ENCODE results near the gene KCNAB2. TPM values are rescaled to one million over a fixed set of nuclear protein-coding genes. Genes with fewer than 3 reads are reported as not detected.

KCNAB2 gene
- polyA plus RNA-seq, 1 of the 3 experiments (the other 2 are of a cell fraction): 7.6 TPM

DNA sequence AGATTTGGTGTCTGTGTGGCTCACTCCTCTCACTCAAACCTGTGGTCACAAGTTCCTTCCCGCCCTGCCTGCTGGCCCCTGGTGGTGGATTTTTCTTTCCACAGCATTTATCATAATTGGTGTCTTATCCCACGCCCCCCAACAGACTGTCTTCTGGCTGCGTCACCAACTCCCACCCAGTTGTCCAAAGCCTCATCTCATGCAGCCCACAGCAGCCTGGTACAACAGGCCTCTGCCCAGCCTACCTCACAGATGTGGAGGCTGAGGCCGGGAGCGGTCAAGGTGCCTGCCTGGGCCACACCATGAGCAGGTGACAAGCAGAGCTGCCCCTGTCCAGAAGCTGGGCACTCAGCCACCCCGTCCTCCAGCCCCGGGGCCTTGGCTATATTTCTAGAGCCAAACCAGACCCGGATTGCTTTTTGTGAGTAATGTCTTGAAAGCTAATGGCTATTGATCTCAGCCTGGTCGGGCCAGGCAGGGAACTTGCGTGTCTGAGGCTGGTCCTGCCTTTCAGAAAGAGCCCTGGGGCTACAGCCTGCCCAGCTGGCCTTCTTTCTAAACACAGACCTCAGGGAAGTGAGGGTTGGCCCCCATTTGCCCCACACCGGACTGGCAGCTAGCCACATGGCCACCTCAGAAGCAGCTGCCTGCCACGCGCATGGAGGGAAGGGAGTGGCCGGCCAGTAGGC is 2.6 kb downstream of the KCNAB2 start:
- no peaks in the 10 kb centered on the region for H3K79me2 ChIP-seq (ENCODE audit: insufficient read depth)
- 38% methylated on average over 11 of the region's 14 CpGs for WGBS (ENCODE audit: low lambda C conversion rate)
- no peaks in the 10 kb centered on the region for H3K9me3 ChIP-seq
- H3K27me3 ChIP-seq (ENCODE audit: insufficient read depth): no peaks in the 10 kb centered on the region
- peaks cover 0 to 43% of the 10 kb centered on the region in 2 experiments; a peak in 1 of 4 replicates for H3K4me1 ChIP-seq (ENCODE audit: control insufficient read depth in 1 of 2, insufficient read depth in 2 of 2, low read depth in 1 of 2, low read length in 1 of 2)
- no peaks in the 10 kb centered on the region for H3K9me2 ChIP-seq
- TF ChIP-seq, protein P1, sequence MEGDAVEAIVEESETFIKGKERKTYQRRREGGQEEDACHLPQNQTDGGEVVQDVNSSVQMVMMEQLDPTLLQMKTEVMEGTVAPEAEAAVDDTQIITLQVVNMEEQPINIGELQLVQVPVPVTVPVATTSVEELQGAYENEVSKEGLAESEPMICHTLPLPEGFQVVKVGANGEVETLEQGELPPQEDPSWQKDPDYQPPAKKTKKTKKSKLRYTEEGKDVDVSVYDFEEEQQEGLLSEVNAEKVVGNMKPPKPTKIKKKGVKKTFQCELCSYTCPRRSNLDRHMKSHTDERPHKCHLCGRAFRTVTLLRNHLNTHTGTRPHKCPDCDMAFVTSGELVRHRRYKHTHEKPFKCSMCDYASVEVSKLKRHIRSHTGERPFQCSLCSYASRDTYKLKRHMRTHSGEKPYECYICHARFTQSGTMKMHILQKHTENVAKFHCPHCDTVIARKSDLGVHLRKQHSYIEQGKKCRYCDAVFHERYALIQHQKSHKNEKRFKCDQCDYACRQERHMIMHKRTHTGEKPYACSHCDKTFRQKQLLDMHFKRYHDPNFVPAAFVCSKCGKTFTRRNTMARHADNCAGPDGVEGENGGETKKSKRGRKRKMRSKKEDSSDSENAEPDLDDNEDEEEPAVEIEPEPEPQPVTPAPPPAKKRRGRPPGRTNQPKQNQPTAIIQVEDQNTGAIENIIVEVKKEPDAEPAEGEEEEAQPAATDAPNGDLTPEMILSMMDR (IDR thresholded peaks at IDR 0.05): 0 out of 2 replicates have a peak, but pooled peaks have one; percentile 7
- TF ChIP-seq, protein P2, sequence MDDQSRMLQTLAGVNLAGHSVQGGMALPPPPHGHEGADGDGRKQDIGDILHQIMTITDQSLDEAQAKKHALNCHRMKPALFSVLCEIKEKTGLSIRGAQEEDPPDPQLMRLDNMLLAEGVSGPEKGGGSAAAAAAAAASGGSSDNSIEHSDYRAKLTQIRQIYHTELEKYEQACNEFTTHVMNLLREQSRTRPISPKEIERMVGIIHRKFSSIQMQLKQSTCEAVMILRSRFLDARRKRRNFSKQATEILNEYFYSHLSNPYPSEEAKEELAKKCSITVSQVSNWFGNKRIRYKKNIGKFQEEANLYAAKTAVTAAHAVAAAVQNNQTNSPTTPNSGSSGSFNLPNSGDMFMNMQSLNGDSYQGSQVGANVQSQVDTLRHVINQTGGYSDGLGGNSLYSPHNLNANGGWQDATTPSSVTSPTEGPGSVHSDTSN (IDR thresholded peaks at IDR 0.05): no peak
- TF ChIP-seq TAF1 (IDR thresholded peaks at IDR 0.05; ENCODE audit: borderline replicate concordance, low read depth, low read length): no peak
- peak in 1 of 2 experiments; percentile 82; a peak in 2 of 4 replicates for TF ChIP-seq EP300 (IDR thresholded peaks at IDR 0.05; ENCODE audit: borderline replicate concordance in 1 of 2, low read depth in 1 of 2, low read length in 1 of 2)
- peak; percentile 86; the same call in 1 of the 2 replicates for TF ChIP-seq MXI1 (IDR thresholded peaks at IDR 0.05; ENCODE audit: low read depth, low read length)
- peak; percentile 63; the same call in 1 of the 2 replicates for TF ChIP-seq FOXJ3 (CRISPR knock-in tag; IDR thresholded peaks at IDR 0.05)
- TF ChIP-seq RAD21 (IDR thresholded peaks at IDR 0.05; ENCODE audit: low read length): no peak
- H3K36me3 ChIP-seq (replicated peaks in 1 of 2; ENCODE audit: control insufficient read depth in 1 of 2, insufficient read depth in 2 of 2, low read length in 1 of 2): no peaks in the 10 kb centered on the region
- no peaks in the 10 kb centered on the region for H3F3A ChIP-seq (replicated peaks; ENCODE audit: insufficient read depth)
- H2AFZ ChIP-seq (ENCODE audit: low read depth): no peak overlapping the region
- DNase-seq: peak; percentile 87
- no peak overlapping the region for H3K9ac ChIP-seq
- no peak overlapping the region for H3K4me2 ChIP-seq
- peak overlapping the region in 1 of 2 experiments; percentile 89; a peak in 2 of 4 replicates for H3K27ac ChIP-seq (ENCODE audit: low read depth in 2 of 2, low read length in 1 of 2)
- peaks cover 3% of the 10 kb centered on the region; the same call in 1 of the 2 replicates for H4K20me1 ChIP-seq (ENCODE audit: insufficient read depth)
- ChIA-PET POLR2A (interaction anchor here (1.0 to 1.3 kb wide), 3 partner anchors 12 to 56 kb away, joined by 3 to 4 read pairs (median 4); partner anchors contain the start of gene NPHP4), CTCF (interaction anchor here (1.0 to 3.1 kb wide), 9 partner anchors 11 to 198 kb away, joined by 3 to 23 read pairs (median 6); partner anchors contain the start of gene RNF207)
- no peak overlapping the region for H3K4me3 ChIP-seq (ENCODE audit: low read depth in 2 of 2, low read length in 1 of 2)

DNA sequence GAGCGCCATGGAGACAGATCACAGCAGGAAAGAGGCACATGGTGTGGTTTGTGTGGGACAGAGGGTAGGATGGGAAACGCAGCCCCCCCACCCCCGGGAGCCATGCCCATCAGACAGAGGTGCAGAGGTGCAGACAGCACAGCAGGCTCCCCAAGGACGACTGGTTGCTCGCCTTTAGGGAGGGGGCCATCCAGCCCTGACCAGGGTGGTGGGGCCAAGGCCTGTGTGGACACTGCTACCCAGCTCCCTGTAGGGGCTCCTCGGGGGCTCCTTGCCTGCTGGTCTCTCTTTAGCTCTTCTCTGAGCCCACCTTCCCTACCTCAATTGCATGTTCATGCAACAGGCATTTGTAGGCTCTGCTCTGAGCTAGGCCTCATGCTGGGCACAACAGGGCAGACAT is 3.7 kb downstream of the KCNAB2 start:
- H3F3A ChIP-seq (replicated peaks; ENCODE audit: insufficient read depth): no peaks in the 10 kb centered on the region
- no peak overlapping the region for H3K9ac ChIP-seq
- H3K27me3 ChIP-seq (ENCODE audit: insufficient read depth): no peaks in the 10 kb centered on the region
- no peak overlapping the region for H3K4me3 ChIP-seq (ENCODE audit: low read depth in 2 of 2, low read length in 1 of 2)
- H3K4me2 ChIP-seq: no peak overlapping the region
- H3K4me1 ChIP-seq (ENCODE audit: control insufficient read depth in 1 of 2, insufficient read depth in 2 of 2, low read depth in 1 of 2, low read length in 1 of 2): peaks cover 0 to 46% of the 10 kb centered on the region in 2 experiments; a peak in 1 of 4 replicates
- no peak overlapping the region for H2AFZ ChIP-seq (ENCODE audit: low read depth)
- H3K27ac ChIP-seq (ENCODE audit: low read depth in 2 of 2, low read length in 1 of 2): peak overlapping the region in 1 of 2 experiments; percentile 89; a peak in 2 of 4 replicates
- no peak for TF ChIP-seq FOXM1 (IDR thresholded peaks at IDR 0.05; ENCODE audit: low read depth)
- ChIA-PET POLR2A (no interaction called here), CTCF (interaction anchor here (1.1 to 3.1 kb wide), 11 partner anchors 9 to 343 kb away, joined by 3 to 23 read pairs (median 6); no protein-coding TSS in a partner anchor)
- no peaks in the 10 kb centered on the region for H3K79me2 ChIP-seq (ENCODE audit: insufficient read depth)
- no peaks in the 10 kb centered on the region for H3K9me2 ChIP-seq
- no peaks in the 10 kb centered on the region for H3K36me3 ChIP-seq (replicated peaks in 1 of 2; ENCODE audit: control insufficient read depth in 1 of 2, insufficient read depth in 2 of 2, low read length in 1 of 2)
- peaks cover 7% of the 10 kb centered on the region; the same call in 1 of the 2 replicates for H4K20me1 ChIP-seq (ENCODE audit: insufficient read depth)
- no peak for DNase-seq
- 94% methylated on average over 3 of the region's 6 CpGs for WGBS (ENCODE audit: low lambda C conversion rate)
- H3K9me3 ChIP-seq: no peaks in the 10 kb centered on the region
